ENCODE data around the gene RING1.
"Not testable (repeated sequence)": the region's sequence is repeated elsewhere in the genome, so short reads cannot be mapped to it uniquely, and the experiment has no call there.

Gene RING1

DNA sequence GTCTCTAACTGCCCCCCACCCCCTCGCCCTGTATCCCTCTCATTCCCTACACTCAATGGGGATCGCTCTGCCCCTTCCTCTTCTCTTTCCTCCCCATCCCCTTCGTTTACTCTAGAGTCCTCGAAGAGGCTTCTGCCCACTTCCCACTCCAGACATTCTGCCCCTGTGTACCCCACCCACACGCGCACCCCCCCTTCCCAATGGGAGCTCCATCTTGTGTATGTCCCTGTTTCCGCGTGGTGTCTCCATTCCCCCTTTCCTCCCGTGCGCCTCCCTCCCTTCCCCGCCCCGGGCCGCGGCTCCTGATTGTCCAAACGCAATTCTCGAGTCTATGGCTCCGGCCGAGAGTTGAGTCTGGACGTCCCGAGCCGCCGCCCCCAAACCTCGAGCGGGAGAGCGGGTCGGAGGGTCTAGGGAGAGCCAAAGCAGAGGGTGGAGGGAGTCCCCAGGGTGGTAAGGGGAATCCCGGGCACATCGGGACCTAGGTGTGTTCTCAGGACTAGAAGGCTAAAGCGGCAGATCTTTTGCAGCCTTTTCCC is 679 bp upstream of the RING1 start:
- DNase-seq = peak; percentile 25

DNA sequence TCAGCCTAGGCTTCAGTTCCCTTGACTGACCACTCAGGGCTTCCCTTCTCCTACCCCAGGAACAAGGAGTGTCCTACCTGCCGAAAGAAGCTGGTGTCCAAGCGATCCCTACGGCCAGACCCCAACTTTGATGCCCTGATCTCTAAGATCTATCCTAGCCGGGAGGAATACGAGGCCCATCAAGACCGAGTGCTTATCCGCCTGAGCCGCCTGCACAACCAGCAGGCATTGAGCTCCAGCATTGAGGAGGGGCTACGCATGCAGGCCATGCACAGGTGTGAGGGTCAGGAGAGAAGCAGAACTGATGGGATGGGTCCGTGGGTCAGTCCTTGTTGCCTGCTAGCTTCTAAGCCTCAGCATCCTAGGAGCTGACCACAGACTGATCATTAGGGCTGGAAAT is 1.6 kb downstream of the RING1 start:
- DNase-seq = no peak

DNA sequence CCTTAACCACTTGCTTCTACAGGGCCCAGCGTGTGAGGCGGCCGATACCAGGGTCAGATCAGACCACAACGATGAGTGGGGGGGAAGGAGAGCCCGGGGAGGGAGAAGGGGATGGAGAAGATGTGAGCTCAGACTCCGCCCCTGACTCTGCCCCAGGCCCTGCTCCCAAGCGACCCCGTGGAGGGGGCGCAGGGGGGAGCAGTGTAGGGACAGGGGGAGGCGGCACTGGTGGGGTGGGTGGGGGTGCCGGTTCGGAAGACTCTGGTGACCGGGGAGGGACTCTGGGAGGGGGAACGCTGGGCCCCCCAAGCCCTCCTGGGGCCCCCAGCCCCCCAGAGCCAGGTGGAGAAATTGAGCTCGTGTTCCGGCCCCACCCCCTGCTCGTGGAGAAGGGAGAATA is 2.8 kb downstream of the RING1 start:
- no peak for DNase-seq

GRCh38 chr6:33211666-33212422 is 3.5 kb downstream of the RING1 start:
- no peak for DNase-seq

- DNase-seq = no peak
These were observed 4.5 kb downstream of the RING1 start for GRCh38 chr6:33212857-33213165.

DNA sequence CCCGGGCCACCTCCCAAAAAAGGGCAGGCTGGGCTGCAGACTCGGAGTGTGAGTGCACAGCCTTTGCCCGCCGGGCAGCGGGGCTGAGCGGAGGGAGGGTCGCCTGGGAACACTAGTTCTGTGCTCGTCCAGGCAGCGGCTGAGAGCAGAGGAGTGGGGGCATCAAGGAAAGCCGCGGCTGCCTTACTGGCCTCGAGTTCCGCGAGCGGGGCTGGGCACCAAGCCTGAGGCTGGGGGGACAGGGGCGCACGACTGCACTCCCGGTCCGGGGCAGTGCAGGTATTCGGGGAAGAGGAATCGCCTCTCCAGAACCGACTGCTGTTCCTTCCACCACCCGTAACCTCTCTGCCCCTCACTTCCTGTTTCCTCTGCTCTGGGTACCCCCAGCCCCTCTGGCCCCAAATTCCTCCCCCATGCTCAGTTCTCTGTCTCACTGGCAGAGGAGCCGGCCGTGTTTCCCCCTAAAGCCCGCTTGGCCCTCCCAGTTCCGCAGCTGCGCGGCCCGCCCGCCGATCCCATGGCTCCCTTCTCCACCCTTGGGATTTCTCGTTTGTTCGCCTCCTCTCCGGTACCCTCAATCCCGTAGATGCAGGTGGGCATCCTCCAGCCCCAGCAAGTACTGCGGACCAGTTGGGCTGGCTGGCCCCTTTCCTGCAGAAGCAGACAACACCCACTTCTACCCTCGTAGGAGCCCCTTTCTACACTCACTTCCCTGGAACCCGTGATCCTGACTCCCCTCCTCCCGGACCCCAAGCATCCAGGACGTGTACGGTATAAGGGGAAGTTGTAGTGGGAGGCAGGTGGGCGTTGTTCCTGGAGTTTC is 5.1 kb downstream of the RING1 start:
- DNase-seq = no peak

DNA sequence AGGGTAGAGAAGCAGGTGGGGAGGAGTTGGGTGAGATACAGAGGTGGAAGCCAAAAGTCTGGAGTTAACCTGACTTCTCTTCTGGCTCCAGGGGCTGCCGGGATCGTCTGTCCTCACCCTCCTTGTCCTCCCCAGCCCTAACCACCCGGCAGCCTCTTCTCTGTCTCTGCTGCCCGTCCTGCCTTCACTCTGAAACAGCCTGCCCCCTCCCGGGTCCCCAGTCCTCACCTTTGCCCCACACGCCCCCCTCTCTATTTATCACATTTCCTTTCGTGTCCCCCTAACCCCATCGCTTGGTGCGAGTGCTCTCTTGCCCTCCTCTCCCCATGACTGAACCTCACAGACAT is 5.7 kb downstream of the RING1 start:
- no peak for DNase-seq

DNA sequence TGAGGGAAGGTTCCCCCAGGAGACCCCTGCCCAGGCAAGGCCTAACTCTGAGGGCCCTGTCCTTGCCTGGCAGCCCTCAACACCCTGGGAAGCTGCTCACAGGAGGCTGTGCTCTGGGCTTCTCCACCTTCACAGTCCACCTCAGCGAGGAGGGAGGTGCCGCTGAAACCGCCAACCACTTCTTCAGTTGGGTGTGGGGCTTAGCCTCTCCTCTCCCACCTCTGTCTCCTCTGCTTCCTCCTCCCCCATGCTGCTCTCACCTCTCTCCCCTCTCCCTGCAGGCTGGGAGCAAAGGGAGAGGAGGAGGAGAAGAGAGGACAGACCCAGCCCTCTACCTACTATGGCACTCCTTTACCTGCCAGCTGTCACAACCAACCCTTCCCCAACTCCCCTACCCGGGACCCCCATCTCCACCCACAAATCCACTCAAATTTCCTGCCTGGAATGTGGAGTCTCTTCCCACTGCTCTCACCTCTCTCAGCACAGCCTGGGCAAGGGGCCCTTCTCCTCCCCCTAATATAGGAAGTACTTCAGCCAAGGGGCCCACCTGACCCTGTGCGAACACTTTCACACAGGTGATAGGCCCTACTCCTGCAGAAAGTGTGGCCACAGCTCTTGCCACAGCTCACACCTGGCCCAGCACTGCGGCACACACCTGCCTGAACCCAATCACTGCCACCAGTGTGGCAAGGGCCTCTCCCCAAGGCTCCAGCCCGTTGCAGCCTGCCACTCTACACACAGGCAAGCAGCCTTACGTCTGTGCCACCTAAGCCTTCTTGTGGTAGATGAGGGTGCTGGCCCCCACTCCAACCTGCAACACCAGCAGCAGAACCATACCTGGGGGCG is 7.2 kb downstream of the RING1 start:
- no peak for DNase-seq

GRCh38 chr6:33216117-33216649 is 7.9 kb downstream of the RING1 start:
- no peak for DNase-seq

- DNase-seq = no peak
These were observed 8.9 kb downstream of the RING1 start for GRCh38 chr6:33217246-33217645.

DNA sequence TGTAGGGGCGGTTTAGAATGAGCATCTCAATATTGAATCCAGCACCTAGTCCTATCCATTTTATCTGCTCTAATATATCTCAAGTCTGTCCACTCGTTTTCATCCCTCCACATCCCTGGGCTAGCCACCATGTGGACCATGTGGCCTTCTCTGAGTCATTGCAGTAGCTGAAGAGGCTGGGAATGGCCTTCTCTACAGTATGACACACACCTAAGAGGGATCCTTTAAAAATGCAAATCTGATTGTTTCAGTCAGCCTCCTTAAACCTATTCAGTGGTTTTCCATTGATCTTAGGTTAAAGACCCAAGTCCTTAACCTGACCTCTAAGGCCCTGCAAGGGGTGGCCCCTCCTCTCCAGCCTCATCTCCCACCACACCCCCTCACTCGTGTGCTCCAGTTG is 9.4 kb downstream of the RING1 start:
- no peak for DNase-seq

DNA sequence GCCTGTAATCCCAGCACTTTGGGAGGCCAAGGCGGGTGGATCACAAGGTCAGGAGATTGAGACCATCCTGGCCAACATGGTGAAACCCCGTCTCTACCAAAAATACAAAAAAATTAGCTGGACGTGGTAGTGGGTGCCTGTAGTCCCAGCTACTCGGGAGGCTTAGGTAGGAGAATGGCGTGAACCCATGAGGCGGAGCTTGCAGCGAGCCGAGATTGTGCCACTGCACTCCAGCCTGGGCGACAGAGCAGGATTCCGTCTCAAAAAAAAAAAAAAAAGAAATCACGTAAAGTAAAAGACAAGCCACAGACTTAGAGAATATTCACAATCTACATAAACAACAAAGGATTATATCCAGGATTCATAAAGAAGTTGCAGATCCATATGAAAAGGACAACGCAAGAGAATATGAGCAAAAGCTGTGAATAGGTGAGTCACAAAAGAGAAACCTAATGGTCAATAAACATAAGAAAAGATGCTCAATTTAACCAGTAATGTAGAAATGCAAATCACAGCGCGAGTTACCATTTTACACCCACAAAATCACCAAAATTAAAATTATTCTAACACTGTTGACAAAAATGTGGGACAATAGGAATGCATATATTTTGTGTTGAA is 18.3 kb downstream of the RING1 start:
- not testable (repeated sequence) for DNase-seq

GRCh38 chr6:33235221-33235634 is 26.9 kb downstream of the RING1 start:
- DNase-seq = no peak

GRCh38 chr6:33236328-33236727 is 28.0 kb downstream of the RING1 start:
- DNase-seq = no peak

DNA sequence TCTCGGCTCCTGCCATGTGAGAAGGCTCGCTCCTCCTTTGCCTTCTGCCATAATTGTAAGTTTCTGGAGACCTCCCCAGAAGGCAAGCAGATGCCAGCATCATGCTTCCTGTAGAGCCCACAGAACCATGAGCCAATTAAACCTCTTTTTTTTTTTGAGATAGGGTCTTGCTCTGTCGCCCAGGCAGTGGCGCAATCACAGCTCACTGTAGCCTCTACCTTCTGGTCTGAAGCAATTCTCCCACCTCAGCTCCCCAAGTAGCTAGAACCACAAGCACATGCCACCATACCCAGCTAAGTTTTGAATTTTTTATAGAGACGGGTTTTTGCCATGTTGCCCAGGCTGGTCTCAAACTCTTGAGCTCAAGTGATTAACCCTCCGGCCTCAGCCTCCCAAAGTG is 28.6 kb downstream of the RING1 start:
- DNase-seq = no peak

GRCh38 chr6:33237741-33238140 is 29.4 kb downstream of the RING1 start:
- DNase-seq = no peak

GRCh38 chr6:33241968-33242367 is 33.7 kb downstream of the RING1 start:
- DNase-seq = no peak

DNA sequence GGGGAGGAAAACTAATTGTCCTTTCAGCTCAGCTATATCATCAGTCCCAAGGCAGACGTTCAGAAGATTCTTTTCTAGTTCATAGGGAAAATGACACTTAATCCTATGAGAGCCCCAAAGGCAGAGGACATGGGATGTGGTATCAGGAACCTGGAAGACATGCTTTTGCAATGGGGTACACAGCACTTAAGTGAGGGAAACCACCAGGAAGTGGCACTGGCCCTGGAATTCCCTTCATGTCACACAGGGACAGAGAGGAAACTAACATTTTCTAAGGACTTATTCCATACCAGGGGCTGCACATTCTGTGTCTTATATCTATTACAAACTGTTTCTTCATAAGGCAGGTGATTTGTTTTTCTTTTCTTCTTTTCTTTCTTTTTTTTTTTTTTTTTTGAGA is 35.2 kb downstream of the RING1 start:
- no peak for DNase-seq

GRCh38 chr6:33247977-33248642 is 39.8 kb downstream of the RING1 start:
- DNase-seq = peak; percentile 80

DNA sequence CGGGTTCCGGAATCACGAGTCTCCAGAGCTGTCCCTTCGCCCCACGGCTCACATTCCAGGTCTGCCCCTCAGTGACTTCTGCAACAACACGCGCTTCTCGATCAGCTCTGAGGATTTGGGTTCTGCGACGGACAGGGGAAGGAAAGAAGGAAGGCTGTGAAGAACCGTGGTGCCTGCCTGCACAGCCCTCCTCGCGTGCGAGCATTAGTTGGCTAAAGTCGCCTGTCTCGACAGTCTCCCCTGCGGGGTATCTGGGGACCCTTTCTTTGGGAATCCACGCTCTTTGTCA is 40.3 kb downstream of the RING1 start:
- DNase-seq = no peak

GRCh38 chr6:33248932-33249731 is 40.8 kb downstream of the RING1 start:
- peak; percentile 100 for DNase-seq

Measured in NCI-H226 (cell line).